Activated T-cell treated with anti-CD3 and anti-CD28 coated beads for 4 hours (primary cell): Measurements from ENCODE around the gene KHDC3L.

Experiments
- DNase-seq: peaks from one replicate; pipeline ENCODE4 v3.0.0-alpha.2; 2020

Gene KHDC3L

DNA sequence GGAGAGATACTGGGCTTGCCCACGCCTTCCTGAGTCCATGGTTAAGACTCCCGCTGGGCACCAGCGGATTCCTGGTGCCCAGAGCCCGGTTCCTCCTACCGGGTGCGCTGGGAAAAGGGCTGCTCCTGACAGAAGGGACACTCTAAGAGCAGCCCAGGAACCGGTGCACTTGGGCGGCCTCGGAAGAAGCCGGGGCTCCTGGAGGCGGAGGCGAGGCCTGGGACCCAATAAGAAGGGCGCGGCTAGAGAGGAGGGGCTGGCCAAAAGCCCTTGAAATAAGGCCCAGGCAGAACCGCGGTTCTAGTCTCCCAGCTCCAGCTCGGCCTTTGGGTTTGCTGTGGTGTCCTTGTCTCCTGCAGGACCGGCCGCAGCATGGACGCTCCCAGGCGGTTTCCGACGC is at the start of gene KHDC3L:
KHDC3L (plus strand) TSS at position 301 of the 400 bp plus-strand sequence; CDS start at position 373, 72 bp downstream.
- DNase-seq = no peak

- DNase-seq = no peak
These were observed 47.6 kb upstream of the KHDC3L start for GRCh38 chr6:73314577-73315492.

DNA sequence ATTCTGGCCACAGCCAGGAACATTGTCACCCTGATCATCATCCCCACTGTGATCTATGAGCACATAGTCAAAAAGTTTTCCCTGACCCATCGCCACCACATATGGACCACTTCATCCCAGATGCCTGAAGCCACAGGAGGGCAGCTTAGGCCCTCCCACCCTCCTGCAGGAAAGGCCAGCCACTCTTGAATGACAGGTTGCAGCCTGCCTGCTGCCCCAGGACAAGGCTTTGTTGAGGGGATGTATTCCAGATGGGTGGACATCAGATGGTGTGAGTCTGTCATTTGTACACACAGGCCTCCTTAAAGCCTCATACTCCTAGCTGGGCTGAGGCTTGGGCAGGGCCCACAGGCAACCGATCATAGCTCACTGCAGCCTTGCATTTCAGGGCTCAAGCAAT is 39.1 kb upstream of the KHDC3L start:
- no peak for DNase-seq

GRCh38 chr6:73325656-73326055 is 36.8 kb upstream of the KHDC3L start:
- DNase-seq = no peak

DNA sequence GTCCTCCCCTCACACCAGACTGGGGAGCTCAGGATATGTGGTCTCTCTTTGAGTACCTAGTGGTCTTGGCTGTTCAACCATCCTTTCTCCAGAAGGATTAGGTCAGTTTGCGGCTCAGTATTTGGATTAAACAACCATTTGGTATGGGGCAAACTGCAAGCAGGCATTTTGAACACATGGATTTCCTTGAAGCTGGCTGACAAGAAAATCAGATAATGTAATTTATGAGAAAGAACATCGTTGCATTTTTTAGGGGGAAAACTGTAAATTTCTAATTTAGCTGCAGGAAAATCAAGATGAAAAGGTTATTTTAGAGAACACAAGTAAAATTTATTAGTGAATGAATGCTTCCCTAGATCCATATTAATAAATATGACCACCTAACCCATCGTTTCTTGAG is 33.7 kb upstream of the KHDC3L start:
- DNase-seq = no peak

DNA sequence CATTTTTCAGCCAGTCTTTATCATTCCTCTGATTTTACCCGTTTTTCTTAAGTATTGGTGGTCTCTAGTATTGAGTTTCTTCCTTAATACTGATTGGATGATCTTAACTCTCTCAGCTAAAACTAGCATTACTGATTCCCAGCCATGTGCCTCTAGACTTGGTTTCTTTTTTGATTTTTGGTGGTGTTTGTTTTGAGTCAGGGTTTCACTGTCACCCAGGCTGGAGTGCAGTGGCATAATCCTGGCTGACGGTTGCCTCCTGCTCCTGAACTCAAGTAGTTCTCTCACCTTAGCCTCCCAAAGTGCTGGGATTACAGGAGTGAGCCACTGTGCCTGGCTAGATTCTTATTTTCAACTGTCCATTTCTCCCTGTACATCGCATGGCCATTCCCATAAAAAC is 33.3 kb upstream of the KHDC3L start:
- DNase-seq = no peak

DNA sequence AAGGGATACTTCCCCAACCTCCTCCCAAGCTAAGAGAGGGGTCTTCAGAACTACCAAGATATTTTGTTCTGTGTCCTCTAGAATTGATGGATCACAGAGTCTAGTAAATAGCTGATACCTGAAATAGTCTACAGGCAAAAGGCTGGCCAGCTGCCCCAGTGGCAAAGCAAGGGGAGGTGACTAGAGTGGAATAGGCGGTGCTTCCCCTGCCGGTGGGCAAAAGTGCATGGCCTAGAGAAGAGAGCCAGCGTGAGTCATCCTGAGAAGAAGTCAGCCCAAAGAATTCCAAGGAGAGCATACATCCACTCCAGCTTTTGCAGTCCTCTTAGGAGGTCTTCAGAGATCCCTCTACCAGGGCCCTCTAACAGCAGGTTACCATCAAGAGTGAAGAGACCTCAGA is 23.1 kb upstream of the KHDC3L start:
- no peak for DNase-seq

- no peak for DNase-seq
These were observed 22.4 kb upstream of the KHDC3L start for GRCh38 chr6:73340048-73340447.

DNA sequence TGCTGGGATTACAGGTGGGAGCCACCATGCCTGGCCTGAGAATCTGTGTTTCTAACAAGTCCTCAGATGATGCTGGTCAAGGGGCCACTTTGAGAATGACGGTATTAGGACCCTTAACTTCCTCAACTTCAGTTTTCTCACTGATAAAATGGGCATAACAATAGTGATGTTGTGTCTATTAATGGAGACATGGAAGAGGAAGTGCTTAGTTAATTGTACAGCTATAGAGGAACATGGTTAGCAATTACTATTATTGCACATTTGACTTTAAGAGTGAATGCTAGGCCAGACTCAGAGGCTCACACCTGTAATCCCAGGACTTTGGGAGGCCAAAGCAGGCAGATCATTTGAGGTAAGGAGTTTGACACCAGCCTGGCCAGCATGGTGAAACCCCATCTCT is 21.1 kb upstream of the KHDC3L start:
- DNase-seq = no peak

- no peak for DNase-seq
These were observed 20.3 kb upstream of the KHDC3L start for GRCh38 chr6:73342174-73342573.

DNA sequence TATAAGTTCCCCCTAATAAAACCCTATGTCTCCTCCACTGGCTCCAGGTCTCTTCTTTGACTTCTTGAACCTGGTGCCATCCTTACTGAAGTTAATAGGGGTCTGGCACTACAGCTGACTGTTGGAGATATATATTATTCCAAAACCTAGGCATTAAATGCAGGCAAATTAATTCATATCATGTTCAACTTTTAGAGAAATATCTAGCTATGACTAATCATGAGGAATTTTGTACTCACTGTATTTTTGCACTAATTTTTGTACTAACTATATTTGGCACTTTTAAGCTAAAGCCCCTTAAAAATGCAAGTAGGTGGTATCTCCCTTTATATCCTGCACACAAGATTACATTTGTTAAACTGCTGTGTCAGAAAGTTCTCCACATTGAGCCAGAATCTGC is 19.3 kb upstream of the KHDC3L start:
- no peak for DNase-seq

GRCh38 chr6:73348550-73349204 is 13.8 kb upstream of the KHDC3L start:
- DNase-seq = no peak

- no peak for DNase-seq
These were observed 13.1 kb upstream of the KHDC3L start for GRCh38 chr6:73349311-73349710.

DNA sequence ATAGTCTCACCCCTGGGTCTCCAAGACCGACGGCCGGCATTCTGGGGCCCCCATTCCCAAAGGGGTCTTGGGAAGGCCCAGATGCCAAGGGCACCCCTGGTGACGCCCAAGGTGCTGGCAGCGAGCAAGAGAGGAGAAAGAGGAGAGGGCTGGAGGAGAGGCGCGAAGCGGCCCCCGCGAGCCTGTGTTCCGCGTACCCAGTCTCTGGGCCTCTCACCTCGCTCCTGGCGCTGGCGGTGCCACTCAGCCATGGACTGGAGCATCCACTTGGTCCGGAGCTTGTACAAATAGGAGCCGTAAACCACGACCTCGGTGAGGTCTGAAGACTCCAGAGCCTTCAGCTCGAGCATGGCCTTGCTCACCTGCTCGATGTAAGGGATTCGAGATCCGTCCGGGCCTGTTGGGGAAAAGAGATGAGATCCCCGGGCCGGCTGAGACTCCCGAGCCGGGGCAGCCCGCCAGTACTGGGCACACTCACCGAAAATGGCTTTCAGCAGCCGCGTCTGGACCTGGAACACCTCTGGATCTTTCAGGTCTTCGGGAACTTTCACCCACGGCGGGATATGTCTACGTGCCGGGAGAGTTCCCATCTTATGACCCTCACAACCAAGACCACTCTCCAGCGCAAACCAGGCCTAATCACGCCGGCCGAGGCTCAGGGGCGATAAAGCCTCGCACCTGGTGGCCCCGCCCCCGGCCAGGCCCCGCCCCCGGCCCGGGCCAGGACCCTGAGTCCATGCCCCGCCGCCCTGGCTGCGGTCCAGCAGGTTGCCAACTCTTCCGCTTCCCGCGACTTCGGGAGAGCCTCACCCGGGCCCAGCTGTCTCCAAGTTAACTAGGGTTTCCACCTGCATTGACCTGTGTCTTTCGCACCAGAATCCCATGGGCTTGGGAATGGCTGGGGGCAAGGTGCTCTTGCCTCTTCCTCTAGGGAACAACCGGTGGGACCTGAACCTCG is 8.5 kb upstream of the KHDC3L start, which contains the start of gene DPPA5:
DPPA5 (minus strand) TSS at position 641 of the 958 bp plus-strand sequence; CDS start at position 590, 51 bp downstream.
- no peak for DNase-seq

GRCh38 chr6:73362869-73363536 is 545 bp downstream of the KHDC3L start:
- DNase-seq = no peak

DNA sequence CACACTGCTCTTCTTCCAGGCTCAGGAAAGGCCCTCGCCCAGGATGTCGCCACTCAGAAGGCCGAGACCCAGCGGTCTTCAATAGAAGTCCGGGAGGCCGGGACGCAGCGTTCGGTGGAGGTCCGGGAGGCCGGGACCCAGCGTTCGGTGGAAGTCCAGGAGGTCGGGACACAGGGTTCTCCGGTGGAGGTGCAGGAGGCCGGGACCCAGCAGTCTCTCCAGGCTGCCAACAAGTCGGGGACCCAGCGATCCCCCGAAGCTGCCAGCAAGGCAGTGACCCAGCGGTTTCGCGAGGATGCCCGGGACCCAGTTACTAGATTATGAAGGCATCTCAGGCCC is 1.0 kb downstream of the KHDC3L start:
- DNase-seq = no peak

- DNase-seq = no peak
These were observed 1.7 kb downstream of the KHDC3L start for GRCh38 chr6:73364121-73364520.

DNA sequence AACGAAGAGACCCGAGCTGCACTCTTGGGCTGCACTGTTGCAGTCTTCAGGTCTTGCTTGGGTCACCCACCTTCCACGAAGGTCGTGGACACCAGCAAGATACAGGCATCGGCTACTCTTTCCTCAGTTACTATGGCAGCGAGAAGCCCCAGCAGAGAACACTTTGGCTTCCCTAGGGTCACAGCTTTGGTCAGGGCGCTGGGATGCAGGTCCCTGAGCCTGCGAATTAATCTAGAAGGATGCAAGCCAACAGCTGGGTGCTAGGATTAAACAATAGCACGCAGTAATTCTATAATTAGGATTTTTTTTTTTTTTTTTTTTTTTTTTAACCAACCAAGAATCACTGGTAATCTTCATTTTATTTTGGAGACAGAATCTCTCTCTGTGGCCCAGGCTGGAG is 2.1 kb downstream of the KHDC3L start:
- DNase-seq = no peak

DNA sequence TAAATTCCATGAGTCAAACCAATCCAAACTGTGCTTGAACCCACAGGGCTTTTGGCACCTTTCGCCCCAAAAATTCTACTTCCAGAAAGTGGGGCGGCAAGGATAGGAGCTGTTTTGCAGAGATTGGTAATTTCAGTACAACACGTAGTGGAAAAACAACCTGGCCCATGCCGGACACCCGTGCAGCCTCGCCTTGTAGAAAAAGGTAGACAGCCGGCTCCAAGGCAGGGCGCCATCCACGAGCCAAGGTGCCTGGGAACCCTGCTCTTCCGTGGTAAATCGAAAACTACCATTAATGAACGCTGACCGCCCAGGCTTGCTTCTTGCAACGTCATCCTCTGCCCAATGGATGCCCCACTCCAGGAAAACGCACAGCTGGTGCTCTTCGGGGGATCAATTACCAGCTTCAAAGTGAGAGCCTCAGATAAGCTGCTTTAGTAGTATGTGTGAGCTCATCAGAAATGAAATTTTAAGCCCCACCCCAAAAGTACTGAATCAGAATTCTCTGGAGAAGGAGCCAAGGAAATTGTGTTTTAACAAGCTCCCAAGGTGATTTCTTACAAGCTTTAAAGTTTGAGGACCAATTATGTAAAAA is 5.4 kb downstream of the KHDC3L start:
- no peak for DNase-seq

DNA sequence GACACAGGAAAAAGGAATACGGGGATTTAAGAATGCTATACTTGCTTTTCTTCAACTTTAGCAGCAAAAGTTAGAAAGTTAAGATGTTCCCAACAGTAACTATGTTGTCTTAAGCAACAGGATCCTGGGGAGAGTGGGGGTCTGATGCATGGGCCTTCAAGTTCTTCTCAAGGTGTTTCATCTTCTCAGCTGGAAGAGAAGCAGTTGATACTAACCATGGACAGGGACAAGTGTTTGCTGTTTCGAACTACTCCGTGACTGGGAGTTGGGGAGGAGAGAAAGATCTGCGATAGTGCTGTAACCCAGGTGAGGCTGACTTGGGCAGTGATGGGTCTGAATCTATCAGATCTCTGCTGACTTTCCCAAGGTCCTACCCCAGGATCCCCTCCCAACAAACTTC is 6.2 kb downstream of the KHDC3L start:
- DNase-seq = no peak

DNA sequence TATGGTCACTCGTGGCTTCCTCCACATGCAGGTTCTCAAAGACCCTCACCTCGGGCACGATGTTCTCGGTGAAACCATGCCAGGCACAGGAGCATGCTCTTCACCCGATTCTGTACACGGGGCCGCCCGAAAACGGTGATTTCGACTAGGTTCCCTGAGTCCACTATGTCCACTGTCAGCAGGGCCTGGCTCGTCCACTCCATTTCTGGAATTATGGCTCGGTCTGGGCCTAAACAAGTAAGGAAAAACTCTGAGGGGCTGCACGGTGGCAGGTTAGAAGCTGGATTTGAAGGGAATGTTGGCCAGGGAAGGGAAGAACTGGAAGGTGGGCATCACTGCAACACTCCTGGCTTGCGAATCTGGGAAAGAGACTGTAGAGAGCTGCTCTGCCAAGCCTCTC is 6.7 kb downstream of the KHDC3L start:
- no peak for DNase-seq

DNA sequence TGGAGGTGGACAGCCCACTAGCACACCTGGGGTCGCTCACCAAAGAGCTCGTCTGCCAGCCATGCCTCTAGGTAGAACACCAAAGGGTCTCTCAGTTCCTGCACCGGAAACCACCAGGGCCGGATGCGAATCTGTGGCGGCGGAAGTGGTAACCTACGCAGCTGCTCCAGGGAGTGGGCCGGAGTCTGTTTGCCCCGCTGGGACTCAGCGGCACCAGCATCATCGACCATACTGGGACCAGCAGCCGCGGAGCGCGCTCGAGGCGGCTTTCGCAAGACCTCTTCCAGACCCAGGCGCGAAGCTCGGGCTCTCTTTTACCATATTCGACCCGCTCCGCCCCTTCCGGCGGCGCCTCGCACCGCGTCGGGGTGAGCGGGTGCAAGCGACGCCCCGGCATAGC is 7.1 kb downstream of the KHDC3L start, which contains the start of gene OOEP:
OOEP (minus strand) TSS at position 335 of the 400 bp plus-strand sequence; CDS start at position 230, 105 bp downstream.
- DNase-seq = no peak
